B cell (primary cell): Measurements from ENCODE around the gene PCSK6.

ENCODE experiments used
- EZH2 ChIP-seq: IDR thresholded peaks from 2 replicates; pipeline ENCODE4 v1.6.1; 2012; ENCODE audit warnings: borderline replicate concordance, low read depth, mild to moderate bottlenecking, moderate library complexity, low read length; ENCODE audit not compliant: insufficient read depth, poor library complexity, severe bottlenecking
- TF ChIP-seq, protein P1 (sequence below): fragments of 200-600 bp; IDR thresholded peaks from one replicate; pipeline ENCODE4 v1.8.0; 2022; ENCODE audit warnings: antibody characterized with exemption, mild to moderate bottlenecking

DNA sequence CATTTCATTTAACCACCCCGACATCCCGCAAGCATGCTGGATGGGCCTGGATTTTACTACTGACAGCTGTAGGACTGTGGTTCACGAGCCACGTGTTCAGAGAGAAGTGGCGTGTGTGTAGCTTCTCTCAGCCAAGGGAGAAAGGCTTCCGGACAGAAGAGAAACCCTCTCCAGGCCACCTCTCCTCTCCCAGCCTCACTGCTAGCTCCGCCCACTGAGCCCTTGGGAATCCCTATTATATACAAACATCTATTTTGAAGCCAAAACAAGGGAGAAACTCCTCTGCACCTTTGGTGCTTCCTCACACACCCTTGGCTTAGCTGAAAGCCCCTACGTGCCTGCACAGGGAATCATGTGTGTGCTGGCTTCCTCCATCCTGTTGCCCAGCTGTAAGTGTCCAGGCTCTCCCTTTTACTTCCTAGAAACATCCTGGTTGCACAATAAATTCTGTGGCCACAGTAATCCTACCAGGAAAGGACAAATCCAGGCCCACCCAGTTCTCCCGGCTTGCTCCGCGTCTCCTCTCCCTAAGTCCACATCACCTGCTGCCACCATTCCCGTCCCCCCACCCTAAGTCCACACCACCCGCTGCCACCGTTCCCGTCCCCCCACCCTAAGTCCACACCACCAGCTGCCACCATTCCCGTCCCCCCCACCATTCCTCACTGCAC, 30.5 kb downstream of the PCSK6 start:
- TF ChIP-seq, protein P1, sequence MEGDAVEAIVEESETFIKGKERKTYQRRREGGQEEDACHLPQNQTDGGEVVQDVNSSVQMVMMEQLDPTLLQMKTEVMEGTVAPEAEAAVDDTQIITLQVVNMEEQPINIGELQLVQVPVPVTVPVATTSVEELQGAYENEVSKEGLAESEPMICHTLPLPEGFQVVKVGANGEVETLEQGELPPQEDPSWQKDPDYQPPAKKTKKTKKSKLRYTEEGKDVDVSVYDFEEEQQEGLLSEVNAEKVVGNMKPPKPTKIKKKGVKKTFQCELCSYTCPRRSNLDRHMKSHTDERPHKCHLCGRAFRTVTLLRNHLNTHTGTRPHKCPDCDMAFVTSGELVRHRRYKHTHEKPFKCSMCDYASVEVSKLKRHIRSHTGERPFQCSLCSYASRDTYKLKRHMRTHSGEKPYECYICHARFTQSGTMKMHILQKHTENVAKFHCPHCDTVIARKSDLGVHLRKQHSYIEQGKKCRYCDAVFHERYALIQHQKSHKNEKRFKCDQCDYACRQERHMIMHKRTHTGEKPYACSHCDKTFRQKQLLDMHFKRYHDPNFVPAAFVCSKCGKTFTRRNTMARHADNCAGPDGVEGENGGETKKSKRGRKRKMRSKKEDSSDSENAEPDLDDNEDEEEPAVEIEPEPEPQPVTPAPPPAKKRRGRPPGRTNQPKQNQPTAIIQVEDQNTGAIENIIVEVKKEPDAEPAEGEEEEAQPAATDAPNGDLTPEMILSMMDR: no peak
- no peak for TF ChIP-seq EZH2
